GM19328 (cell line): ENCODE data around the gene OR6C6.
"Not testable (repeated sequence)": the region's sequence is repeated elsewhere in the genome, so short reads cannot be mapped to it uniquely, and the experiment has no call there.

Experiments
- ATAC-seq: cut with Tn5 transposase; IDR thresholded peaks from one replicate; pipeline ENCODE4 v1.9.1; 2021; ENCODE audit warnings: mild to moderate bottlenecking, moderate library complexity; ENCODE audit not compliant: unreplicated experiment

Gene OR6C6

GRCh38 chr12:55296469-55296868, at the start of gene OR6C6:
Gene OR6C6, minus strand, starts transcription at chr12:55296569. Its CDS starts 1,337 bp downstream, at chr12:55295232.
- ATAC-seq: no peak

- no peak for ATAC-seq
Observed at GRCh38 chr12:55336002-55336401, 39.6 kb upstream of the OR6C6 start.

- ATAC-seq: no peak
Observed at GRCh38 chr12:55330446-55330845, 34.1 kb upstream of the OR6C6 start, which contains the start of gene OR6C3. Gene OR6C3, plus strand, starts transcription at chr12:55330746. Its CDS starts 955 bp downstream, at chr12:55331701.

GRCh38 chr12:55325801-55326200, 29.4 kb upstream of the OR6C6 start:
- ATAC-seq: not testable (repeated sequence)

GRCh38 chr12:55320201-55320600, 23.8 kb upstream of the OR6C6 start:
- ATAC-seq: no peak

GRCh38 chr12:55314043-55314442, 17.7 kb upstream of the OR6C6 start, which contains the start of gene OR6C1:
Gene OR6C1, plus strand, starts transcription at chr12:55314343. Its CDS starts 6,257 bp downstream, at chr12:55320600.
- ATAC-seq: no peak

- no peak for ATAC-seq
Observed at GRCh38 chr12:55289999-55290398, 6.4 kb downstream of the OR6C6 start.

GRCh38 chr12:55280991-55281390, 15.4 kb downstream of the OR6C6 start:
- ATAC-seq: no peak

GRCh38 chr12:55258303-55258702, 38.1 kb downstream of the OR6C6 start:
- no peak for ATAC-seq

- ATAC-seq: no peak
Observed at GRCh38 chr12:55256831-55257230, 39.5 kb downstream of the OR6C6 start.

GRCh38 chr12:55253281-55253680, 43.1 kb downstream of the OR6C6 start:
- no peak for ATAC-seq

GRCh38 chr12:55250944-55251343, 45.4 kb downstream of the OR6C6 start:
- ATAC-seq: no peak

- no peak for ATAC-seq
Observed at GRCh38 chr12:55246159-55246558, 50.2 kb downstream of the OR6C6 start.

- no peak for ATAC-seq
Observed at GRCh38 chr12:55244309-55244708, 52.1 kb downstream of the OR6C6 start, which contains the start of gene OR6C74. Gene OR6C74, plus strand, starts transcription at chr12:55244609. Its CDS starts 2,679 bp downstream, at chr12:55247288.
